Tibial nerve (tissue), 4 donors: Measurements from ENCODE around the gene EXD3. TPM values are rescaled to one million over a fixed set of nuclear protein-coding genes. Genes with fewer than 3 reads are reported as not detected.
A peak's percentile ranks its signal among the peaks of the same experiment; 100 is the strongest.

Source experiments
- DNase-seq, 2 donors: peaks; one replicate each; pipeline ENCODE4 v3.0.0-alpha.2; 2019; ENCODE audit warnings: low spot score in 2 of 2
- H3K27ac ChIP-seq, 4 donors: fragments of 200-600 bp; sonication (generic) in 3 of 4; one replicate each; pipeline ENCODE4 v1.5.1; 2017 to 2019; ENCODE audit warnings: mild to moderate bottlenecking in 1 of 4
- H3K27me3 ChIP-seq, 2 donors: fragments of 200-600 bp; sonication (generic) in 1 of 2; one replicate each; pipeline versions ENCODE4 v1.5.1 to v1.6.0; 2017 to 2019
- H3K36me3 ChIP-seq, 3 donors: fragments of 200-600 bp; sonication (generic); one replicate each; pipeline ENCODE4 v1.5.1; 2018 to 2019
- H3K4me1 ChIP-seq, 4 donors: fragments of 200-600 bp; sonication (generic) in 3 of 4; one replicate each; pipeline ENCODE4 v1.5.1; 2017 to 2019
- H3K4me3 ChIP-seq, 4 donors: fragments of 200-600 bp; sonication (generic) in 3 of 4; one replicate each; pipeline ENCODE4 v1.5.1; 2017 to 2019; ENCODE audit warnings: mild to moderate bottlenecking in 1 of 4, moderate library complexity in 1 of 4
- H3K9me3 ChIP-seq, 4 donors: fragments of 200-600 bp; sonication (generic) in 3 of 4; one replicate each; pipeline ENCODE4 v1.5.1; 2017 to 2019
- EP300 ChIP-seq, 2 donors: sonication (generic); formaldehyde crosslinking; IDR thresholded peaks; one replicate each; pipeline ENCODE4 v1.6.1; 2017; ENCODE audit warnings: antibody characterized with exemption in 2 of 2, mild to moderate bottlenecking in 1 of 2
- POLR2A ChIP-seq, 2 donors: fragments of 450-650 bp; IDR thresholded peaks; one replicate each; pipeline ENCODE4 v1.6.1; 2017; ENCODE audit warnings: antibody characterized with exemption in 2 of 2, mild to moderate bottlenecking in 2 of 2, moderate library complexity in 2 of 2
- WGBS, 2 donors: methylation state at CpG; one replicate each; pipeline ENCODE4 v1.1.5; 2018; 5-methylcytosine and 5-hydroxymethylcytosine counted together
- total RNA-seq, 4 donors: library from RNA; depleted of rRNA; stranded (reverse); fragments of >200 nt; gene quantifications; one replicate each; pipeline ENCODE4 v1.1.0, GENCODE V29; 2016
- TF ChIP-seq, protein P1 (sequence below), 5 experiments: fragments of 200-600 bp in 3 of 5; fragments of 450-650 bp in 2 of 5; sonication (generic) in 3 of 5; IDR thresholded peaks; one replicate each; pipeline ENCODE4 v1.5.1; 2016 to 2019; ENCODE audit warnings: antibody characterized with exemption in 5 of 5, mild to moderate bottlenecking in 3 of 5, moderate library complexity in 2 of 5

Gene EXD3
- total RNA-seq, 4 donors from 2014 or later = 27.6 to 99.9 (median 55.2) TPM

DNA sequence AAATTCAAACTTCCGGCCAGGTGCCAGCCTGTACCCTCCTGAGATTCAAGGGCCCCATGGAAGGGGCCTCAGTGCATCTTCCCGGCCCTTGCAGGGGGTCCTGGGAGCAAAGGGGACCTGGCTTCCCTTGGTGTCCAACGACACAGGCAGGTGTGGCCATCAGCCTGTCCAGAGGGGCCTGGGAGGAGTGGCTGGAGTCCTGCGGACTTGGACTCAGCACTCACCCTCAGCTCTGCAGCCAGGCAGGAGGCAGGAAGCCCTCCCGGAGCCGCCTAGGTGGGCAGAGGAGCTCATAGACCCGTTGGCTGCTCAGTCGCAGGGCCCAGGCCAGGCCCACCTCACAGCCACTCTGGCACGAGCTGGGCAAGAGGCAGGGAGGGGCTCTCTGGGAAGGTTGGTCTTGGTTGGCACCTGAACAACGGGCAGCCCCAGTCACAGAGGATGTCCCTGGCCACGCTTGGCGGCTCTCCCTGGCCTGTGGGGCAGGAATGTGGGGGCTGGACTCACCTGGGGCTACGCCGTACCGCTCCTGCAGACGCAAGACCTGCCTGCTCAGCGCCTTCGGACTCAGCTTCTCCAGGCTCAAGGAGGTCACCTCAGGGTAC is 67.1 kb downstream of the EXD3 start:
- H3K4me3 ChIP-seq = no peak overlapping the region
- H3K36me3 ChIP-seq = peaks cover 0 to 65% (median 0%) of the 10 kb centered on the region in 3 donors
- WGBS, 2 donors = 85 to 90% methylated on average over 15 to 17 of the region's 18 CpGs
- DNase-seq = no peak
- TF ChIP-seq EP300 (IDR thresholded peaks at IDR 0.05) (no peak), POLR2A (IDR thresholded peaks at IDR 0.05) (no peak)
- TF ChIP-seq, protein P1, sequence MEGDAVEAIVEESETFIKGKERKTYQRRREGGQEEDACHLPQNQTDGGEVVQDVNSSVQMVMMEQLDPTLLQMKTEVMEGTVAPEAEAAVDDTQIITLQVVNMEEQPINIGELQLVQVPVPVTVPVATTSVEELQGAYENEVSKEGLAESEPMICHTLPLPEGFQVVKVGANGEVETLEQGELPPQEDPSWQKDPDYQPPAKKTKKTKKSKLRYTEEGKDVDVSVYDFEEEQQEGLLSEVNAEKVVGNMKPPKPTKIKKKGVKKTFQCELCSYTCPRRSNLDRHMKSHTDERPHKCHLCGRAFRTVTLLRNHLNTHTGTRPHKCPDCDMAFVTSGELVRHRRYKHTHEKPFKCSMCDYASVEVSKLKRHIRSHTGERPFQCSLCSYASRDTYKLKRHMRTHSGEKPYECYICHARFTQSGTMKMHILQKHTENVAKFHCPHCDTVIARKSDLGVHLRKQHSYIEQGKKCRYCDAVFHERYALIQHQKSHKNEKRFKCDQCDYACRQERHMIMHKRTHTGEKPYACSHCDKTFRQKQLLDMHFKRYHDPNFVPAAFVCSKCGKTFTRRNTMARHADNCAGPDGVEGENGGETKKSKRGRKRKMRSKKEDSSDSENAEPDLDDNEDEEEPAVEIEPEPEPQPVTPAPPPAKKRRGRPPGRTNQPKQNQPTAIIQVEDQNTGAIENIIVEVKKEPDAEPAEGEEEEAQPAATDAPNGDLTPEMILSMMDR (IDR thresholded peaks at IDR 0.05) = no peak
- no peaks in the 10 kb centered on the region for H3K4me1 ChIP-seq
- peaks cover 0 to 30% (median 3%) of the 10 kb centered on the region in 4 donors for H3K9me3 ChIP-seq
- H3K27me3 ChIP-seq = no peaks in the 10 kb centered on the region
- H3K27ac ChIP-seq = no peak overlapping the region

DNA sequence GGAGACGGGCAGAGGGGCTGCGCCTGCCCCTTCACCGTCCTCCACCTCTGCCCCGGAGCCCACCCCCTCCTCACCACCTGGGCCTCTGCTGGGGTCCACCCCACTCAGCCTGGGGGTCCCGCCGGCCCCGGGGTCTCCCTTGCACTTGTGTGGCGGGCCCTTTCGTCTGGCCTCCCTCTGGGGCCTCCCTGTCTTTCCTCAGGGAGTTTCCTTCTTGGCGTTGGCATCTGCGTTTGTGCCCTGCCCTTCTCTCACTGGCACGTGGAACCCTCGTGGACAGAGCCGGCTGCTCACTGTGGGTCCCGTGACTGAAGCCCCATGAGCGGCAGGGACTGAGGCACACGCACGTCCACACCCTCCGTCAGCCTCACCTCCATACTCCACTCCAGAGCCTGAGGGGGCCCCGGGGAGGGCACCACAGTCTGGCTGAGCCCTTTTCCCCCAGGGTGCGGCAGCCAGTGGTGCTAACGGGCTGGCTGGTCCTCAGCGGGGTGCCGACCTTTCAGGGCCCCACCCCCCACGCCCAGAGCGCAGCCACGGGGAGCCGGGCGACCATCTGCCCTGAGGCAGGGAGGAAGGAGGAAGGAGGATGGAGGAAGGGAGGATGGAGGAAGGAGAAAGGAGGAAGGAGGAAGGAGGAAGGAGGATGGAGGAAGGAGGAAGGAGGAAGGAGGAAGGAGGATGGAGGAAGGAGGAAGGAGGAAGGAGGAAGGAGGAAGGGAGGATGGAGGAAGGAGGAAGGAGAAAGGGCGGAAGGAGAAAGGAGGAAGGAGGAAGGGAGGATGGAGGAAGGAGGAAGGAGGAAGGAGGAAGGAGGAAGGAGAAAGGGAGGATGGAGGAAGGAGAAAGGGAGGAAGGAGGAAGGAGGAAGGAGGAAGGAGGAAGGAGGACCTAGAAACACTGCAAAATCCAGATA is 67.9 kb downstream of the EXD3 start:
- H3K27me3 ChIP-seq = no peaks in the 10 kb centered on the region
- TF ChIP-seq, protein P1 (IDR thresholded peaks at IDR 0.05) = no peak
- no peak for TF ChIP-seq POLR2A (IDR thresholded peaks at IDR 0.05)
- TF ChIP-seq EP300 (IDR thresholded peaks at IDR 0.05) = no peak
- H3K4me1 ChIP-seq = no peaks in the 10 kb centered on the region
- DNase-seq = no peak
- H3K36me3 ChIP-seq = peaks cover 0 to 66% (median 0%) of the 10 kb centered on the region in 3 donors
- no peak overlapping the region for H3K27ac ChIP-seq
- peaks cover 0 to 30% (median 3%) of the 10 kb centered on the region in 4 donors for H3K9me3 ChIP-seq
- 87 to 91% methylated on average over 29 of the region's 30 CpGs for WGBS, 2 donors
- no peak overlapping the region for H3K4me3 ChIP-seq

DNA sequence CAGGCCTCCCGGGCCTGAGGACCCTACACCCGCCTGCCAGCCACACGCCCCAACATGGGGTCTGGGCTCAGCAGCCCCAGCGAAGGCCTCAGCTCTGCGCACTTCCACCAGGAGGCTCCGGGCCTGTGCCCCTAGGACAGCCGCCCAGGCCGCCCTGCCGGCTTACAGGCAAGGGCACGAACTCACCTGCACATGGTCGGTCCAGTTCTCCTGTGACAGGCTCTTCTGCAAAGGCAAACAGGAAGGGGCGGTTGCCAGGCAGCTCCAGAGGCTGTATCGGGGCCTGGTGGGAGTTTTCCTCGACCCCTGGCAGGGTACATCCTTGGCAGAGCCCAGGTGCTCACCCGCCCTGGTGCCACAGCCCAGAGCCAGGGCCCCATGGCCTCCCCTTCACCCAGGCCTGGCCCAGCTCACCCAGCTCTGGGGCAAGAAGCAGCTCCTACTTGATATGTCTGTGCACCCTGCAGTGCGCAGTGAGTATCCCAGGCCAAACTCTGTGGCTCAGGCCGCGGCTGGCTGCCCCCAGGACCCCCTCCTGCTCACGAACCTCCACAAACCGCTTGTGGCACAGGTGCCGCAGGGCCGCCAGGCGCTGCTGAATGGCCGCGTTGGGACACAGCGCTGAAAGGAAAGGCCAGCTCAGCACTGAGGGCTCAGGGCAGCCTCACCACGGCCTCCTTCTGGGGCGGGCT is 68.7 kb downstream of the EXD3 start:
- H3K4me3 ChIP-seq = no peak overlapping the region
- H3K27me3 ChIP-seq = no peaks in the 10 kb centered on the region
- peaks cover 0 to 69% (median 0%) of the 10 kb centered on the region in 3 donors for H3K36me3 ChIP-seq
- no peaks in the 10 kb centered on the region for H3K4me1 ChIP-seq
- H3K9me3 ChIP-seq = peaks cover 0 to 30% (median 3%) of the 10 kb centered on the region in 4 donors
- WGBS, 2 donors = 83 to 86% methylated on average over 14 to 15 of the region's 28 CpGs
- H3K27ac ChIP-seq = no peak overlapping the region
- no peak for TF ChIP-seq POLR2A (IDR thresholded peaks at IDR 0.05)
- TF ChIP-seq EP300 (IDR thresholded peaks at IDR 0.05) = no peak
- TF ChIP-seq, protein P1 (IDR thresholded peaks at IDR 0.05) = no peak
- DNase-seq = no peak

DNA sequence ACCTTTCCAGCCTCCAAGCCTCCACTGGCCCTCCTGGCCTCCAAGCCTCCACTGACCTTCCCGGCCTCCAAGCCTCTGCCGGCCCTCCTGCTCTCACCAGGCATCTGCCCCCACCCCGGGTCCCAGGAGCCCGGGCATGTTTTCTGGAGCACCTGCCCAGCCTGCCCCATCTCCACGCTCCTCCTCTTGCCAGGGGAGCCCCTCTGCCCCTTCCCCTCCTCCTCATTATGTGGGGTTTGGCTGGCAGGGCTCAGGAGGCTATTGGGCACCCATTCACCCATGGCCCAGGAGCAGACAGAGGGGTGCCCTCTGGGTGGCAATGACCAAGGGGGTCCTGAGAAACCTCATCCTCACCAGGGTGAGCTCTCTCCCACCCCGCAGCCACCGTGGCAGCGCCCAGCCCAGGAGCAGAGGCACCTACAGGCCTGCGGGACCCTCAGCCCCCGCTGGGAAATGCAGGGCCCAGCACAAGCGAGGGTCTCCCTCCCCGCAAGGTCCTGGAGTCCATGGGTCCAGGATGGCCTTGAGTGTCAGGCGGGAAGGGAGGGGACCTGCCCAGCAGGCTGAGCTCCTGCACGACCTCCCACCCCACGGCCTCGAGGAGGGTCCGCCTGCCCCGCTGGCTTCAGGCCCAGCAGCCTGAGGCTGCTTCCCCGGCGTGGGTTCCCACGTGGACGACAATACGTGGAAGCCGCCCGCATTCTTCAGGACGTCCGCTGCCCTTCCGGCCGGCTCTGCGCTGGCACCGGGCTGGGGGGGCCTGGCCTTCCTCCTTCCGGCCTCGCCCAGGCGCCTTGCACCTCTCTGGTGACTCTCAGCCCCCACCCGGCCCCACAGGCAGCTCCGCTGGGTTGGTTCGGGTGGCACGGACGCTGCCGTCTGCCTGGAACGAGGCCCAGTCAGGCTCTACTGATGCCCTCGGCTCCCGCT is 69.5 kb downstream of the EXD3 start:
- no peak for DNase-seq
- 82 to 85% methylated on average over 9 to 30 of the region's 43 CpGs for WGBS, 2 donors
- Histone ChIP-seq H3K27ac (no peak overlapping the region), H3K36me3 (peaks cover 0 to 73% (median 0%) of the 10 kb centered on the region in 3 donors), H3K4me3 (no peak overlapping the region), H3K9me3 (peaks cover 0 to 27% (median 3%) of the 10 kb centered on the region in 4 donors), H3K27me3 (no peaks in the 10 kb centered on the region), H3K4me1 (no peaks in the 10 kb centered on the region)
- peak in 1 of 2 donors; percentile 31 for TF ChIP-seq EP300 (IDR thresholded peaks at IDR 0.05)
- TF ChIP-seq, protein P1 (IDR thresholded peaks at IDR 0.05) = no peak
